Measurements from ENCODE around the gene NHLRC2.

DNA sequence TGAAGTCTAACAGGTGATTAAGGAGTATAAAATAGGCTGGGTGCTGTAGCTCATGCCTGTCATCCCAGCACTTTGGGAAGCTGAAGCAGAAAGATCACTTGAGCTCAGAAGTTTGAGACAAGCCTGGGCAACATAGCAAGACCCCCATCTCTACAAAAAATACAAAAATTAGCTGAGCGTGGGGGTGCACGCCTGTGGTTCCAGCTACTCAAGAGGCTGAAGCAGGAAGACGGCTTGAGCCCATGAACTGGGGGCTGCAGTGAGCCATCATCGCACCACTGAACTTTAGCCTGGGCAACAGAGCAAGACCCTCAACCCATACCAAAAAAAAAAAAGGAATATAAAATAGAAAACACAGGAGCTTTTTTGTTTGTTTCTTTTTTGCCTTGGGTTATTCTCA lies 48.0 kb upstream of the NHLRC2 start:
- TF ChIP-seq, protein P1, sequence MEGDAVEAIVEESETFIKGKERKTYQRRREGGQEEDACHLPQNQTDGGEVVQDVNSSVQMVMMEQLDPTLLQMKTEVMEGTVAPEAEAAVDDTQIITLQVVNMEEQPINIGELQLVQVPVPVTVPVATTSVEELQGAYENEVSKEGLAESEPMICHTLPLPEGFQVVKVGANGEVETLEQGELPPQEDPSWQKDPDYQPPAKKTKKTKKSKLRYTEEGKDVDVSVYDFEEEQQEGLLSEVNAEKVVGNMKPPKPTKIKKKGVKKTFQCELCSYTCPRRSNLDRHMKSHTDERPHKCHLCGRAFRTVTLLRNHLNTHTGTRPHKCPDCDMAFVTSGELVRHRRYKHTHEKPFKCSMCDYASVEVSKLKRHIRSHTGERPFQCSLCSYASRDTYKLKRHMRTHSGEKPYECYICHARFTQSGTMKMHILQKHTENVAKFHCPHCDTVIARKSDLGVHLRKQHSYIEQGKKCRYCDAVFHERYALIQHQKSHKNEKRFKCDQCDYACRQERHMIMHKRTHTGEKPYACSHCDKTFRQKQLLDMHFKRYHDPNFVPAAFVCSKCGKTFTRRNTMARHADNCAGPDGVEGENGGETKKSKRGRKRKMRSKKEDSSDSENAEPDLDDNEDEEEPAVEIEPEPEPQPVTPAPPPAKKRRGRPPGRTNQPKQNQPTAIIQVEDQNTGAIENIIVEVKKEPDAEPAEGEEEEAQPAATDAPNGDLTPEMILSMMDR (IDR thresholded peaks at IDR 0.05; ENCODE audit: low read length) = no peak
- TF ChIP-seq EZH2 (optimal IDR thresholded peaks at IDR 0.05; ENCODE audit: low read depth, low read length) = no peak
- TF ChIP-seq EZH2phosphoT487 (IDR thresholded peaks at IDR 0.05; ENCODE audit: low read length) = no peak

Data from MM.1S (cell line).